Adrenal gland (tissue), 12 donors: ENCODE measurements around the gene C11orf86. TPM values are rescaled to one million over a fixed set of nuclear protein-coding genes. Genes with fewer than 3 reads are reported as not detected.

Experiments
- DNase-seq, 7 donors: peaks; one replicate each; pipeline ENCODE4 v3.0.0-alpha.2; 2019 to 2020
- H3K27ac ChIP-seq, 5 donors: fragments of 200-600 bp; sonication (generic) in 4 of 5; 1 replicate in 3 of 5; 2 replicates in 2 of 5; pipeline versions ENCODE4 v1.5.1 to v1.8.0; 2016 to 2020; ENCODE audit warnings: mild to moderate bottlenecking in 1 of 5
- H3K27me3 ChIP-seq: fragments of 200-600 bp; 2 replicates; pipeline ENCODE4 v1.8.0; 2021
- H3K36me3 ChIP-seq, 2 donors: fragments of 200-600 bp; replicated peaks in 1 of 2; 1 replicate in 1 of 2; 2 replicates in 1 of 2; pipeline versions ENCODE4 v1.5.1 to v1.8.0; 2018 to 2022
- H3K4me1 ChIP-seq, 2 donors: fragments of 200-600 bp; replicated peaks in 1 of 2; 1 replicate in 1 of 2; 2 replicates in 1 of 2; pipeline versions ENCODE4 v1.5.1 to v1.8.0; 2018 to 2021
- H3K4me3 ChIP-seq, 4 donors: fragments of 200-600 bp; sonication (generic) in 3 of 4; one replicate each; pipeline ENCODE4 v1.5.1; 2016 to 2018
- H3K9me3 ChIP-seq, 3 donors: fragments of 200-600 bp; sonication (generic) in 1 of 3; replicated peaks in 1 of 3; 1 replicate in 2 of 3; 2 replicates in 1 of 3; pipeline versions ENCODE4 v1.5.1 to v1.8.0; 2016 to 2021
- CTCF ChIP-seq, 6 experiments: fragments of 450-650 bp in 4 of 6; fragments of 200-600 bp in 2 of 6; sonication (generic) in 1 of 6; IDR thresholded peaks; 1 replicate in 5 of 6; 2 replicates in 1 of 6; pipeline versions ENCODE4 v1.5.1 to v1.8.0; 2016 to 2021; ENCODE audit warnings: antibody characterized with exemption in 6 of 6, mild to moderate bottlenecking in 2 of 6, moderate library complexity in 1 of 6
- POLR2A ChIP-seq, 2 donors: fragments of 450-650 bp; IDR thresholded peaks; one replicate each; pipeline ENCODE4 v1.6.1; 2017; ENCODE audit warnings: antibody characterized with exemption in 2 of 2, mild to moderate bottlenecking in 2 of 2, moderate library complexity in 1 of 2
- WGBS, 4 donors: extraction: QIAGEN DNeasy Blood & Tissue Kit in 2 of 4; methylation state at CpG; one replicate each; pipeline versions ENCODE4 v1.1.5 to v1.1.7; 2013 to 2017; 5-methylcytosine and 5-hydroxymethylcytosine counted together
- intact Hi-C, 2 donors: fragments of 100-400 bp; cut with DNase I; formaldehyde crosslinking; loops; one replicate each; pipeline versions ENCODE4 v1.14.1 to v1.15.0; 2022 to 2023
- polyA plus RNA-seq, 3 donors: library from polyadenylated mRNA; stranded (reverse); fragments of 200-250 nt in 2 of 3; fragments of 350-450 nt in 1 of 3; fragmentation: Illumina TruSeq in 1 of 3; extraction: RNeasy Lipid Tissue Mini Kit (QIAGEN cat#74804) in 1 of 3; gene quantifications; one replicate each; pipeline ENCODE4 v1.2.3, GENCODE V29; 2013 to 2014
- total RNA-seq, 9 donors: library from RNA; depleted of rRNA in 4 of 9; stranded (reverse); fragments of >200 nt in 4 of 9; fragments of 120-200 nt in 1 of 9; fragmentation: NEBNext Ultra II Directional in 1 of 9; extraction: Animal tissue kit (Norgen Biotek cat#: 25700) in 1 of 9; gene quantifications; one replicate each; pipeline versions ENCODE4 v1.1.0 to v1.2.4, GENCODE V29; 2013 to 2023
- donor health status: healthy with polysubstance abuse.
- donor health status: Bipolar disorder and iron deficiency.
- donor health status: DM: yes; HTN: yes; CAD: no.
- donor health status: DM: no; HTN: no; CAD: no.
- donor health status: DM: no; HTN: no; CAD: no.
- donor health status: DM: yes; HTN: yes; CAD: no.

The C11orf86 gene
- total and polyA plus RNA-seq, 12 donors = 0.25 to 29.9 (median 1.00) TPM; not detected in 1

GRCh38 chr11:67016550-67016949 lies 41.4 kb downstream of the C11orf86 start:
- Histone ChIP-seq H3K27ac (no peak overlapping the region), H3K4me3 (no peak overlapping the region), H3K27me3 (no peaks in the 10 kb centered on the region), H3K36me3 (no peaks in the 10 kb centered on the region), H3K9me3 (no peaks in the 10 kb centered on the region), H3K4me1 (no peaks in the 10 kb centered on the region)
- TF ChIP-seq CTCF (IDR thresholded peaks at IDR 0.05) (no peak), POLR2A (IDR thresholded peaks at IDR 0.05) (no peak)
- intact Hi-C loops = no loop called here
- no peak for DNase-seq
- WGBS, 4 donors = 81 to 88% (median 86%) methylated on average over 5 of the region's 5 CpGs

- Histone ChIP-seq H3K27me3 (no peaks in the 10 kb centered on the region), H3K27ac (no peak overlapping the region), H3K9me3 (no peaks in the 10 kb centered on the region), H3K36me3 (no peaks in the 10 kb centered on the region), H3K4me3 (no peak overlapping the region), H3K4me1 (peaks cover 0 to 10% of the 10 kb centered on the region in 2 donors)
- intact Hi-C loops = no loop called here
- DNase-seq = no peak
- WGBS, 4 donors = 84 to 97% (median 90%) methylated on average over 6 of the region's 6 CpGs
- TF ChIP-seq POLR2A (IDR thresholded peaks at IDR 0.05) = no peak
- TF ChIP-seq CTCF (IDR thresholded peaks at IDR 0.05) = no peak
These were observed 45.8 kb downstream of the C11orf86 start for GRCh38 chr11:67020949-67021348.

DNA sequence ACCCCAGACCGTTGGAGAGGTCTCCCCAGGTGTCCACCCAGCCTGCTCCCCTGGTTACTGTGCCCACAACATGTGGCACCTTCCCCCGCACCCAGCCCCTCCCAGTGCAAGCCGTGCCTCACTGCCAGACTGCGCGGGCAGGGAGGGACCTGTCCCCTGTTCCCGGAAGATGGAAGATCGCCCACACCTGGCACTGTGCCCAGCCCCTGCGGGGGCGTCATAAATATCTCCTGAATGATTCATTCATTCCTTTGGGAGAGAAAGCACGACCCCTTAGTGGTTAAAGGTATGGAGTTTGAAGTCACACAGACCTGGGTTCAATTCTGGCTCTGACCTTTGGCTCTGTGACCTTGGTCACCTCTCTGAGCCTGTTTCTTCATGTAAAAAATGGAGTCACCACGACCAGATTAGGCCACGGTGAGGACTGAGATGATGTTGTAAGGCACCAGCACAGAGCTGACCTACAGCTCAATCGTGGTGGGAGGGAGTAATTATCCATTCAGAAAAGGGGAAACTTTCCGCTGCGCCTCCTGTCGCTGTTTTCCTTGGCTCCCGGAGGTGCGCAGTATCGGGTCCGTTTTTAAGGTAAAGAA lies 47.3 kb downstream of the C11orf86 start:
- 11 to 23% (median 18%) methylated on average over 10 to 20 of the region's 20 CpGs for WGBS, 4 donors
- DNase-seq = peak; percentile 47 to 79 (median 56)
- H3K36me3 ChIP-seq = no peaks in the 10 kb centered on the region
- peak overlapping the region in 1 of 5 donors; percentile 20 for H3K27ac ChIP-seq
- H3K9me3 ChIP-seq = no peaks in the 10 kb centered on the region
- TF ChIP-seq CTCF (IDR thresholded peaks at IDR 0.05) (no peak), POLR2A (IDR thresholded peaks at IDR 0.05) (no peak)
- H3K4me1 ChIP-seq = peaks cover 0 to 10% of the 10 kb centered on the region in 2 donors
- H3K27me3 ChIP-seq = no peaks in the 10 kb centered on the region
- H3K4me3 ChIP-seq = peak overlapping the region in 1 of 4 donors; percentile 58
- intact Hi-C loops = no loop called here

DNA sequence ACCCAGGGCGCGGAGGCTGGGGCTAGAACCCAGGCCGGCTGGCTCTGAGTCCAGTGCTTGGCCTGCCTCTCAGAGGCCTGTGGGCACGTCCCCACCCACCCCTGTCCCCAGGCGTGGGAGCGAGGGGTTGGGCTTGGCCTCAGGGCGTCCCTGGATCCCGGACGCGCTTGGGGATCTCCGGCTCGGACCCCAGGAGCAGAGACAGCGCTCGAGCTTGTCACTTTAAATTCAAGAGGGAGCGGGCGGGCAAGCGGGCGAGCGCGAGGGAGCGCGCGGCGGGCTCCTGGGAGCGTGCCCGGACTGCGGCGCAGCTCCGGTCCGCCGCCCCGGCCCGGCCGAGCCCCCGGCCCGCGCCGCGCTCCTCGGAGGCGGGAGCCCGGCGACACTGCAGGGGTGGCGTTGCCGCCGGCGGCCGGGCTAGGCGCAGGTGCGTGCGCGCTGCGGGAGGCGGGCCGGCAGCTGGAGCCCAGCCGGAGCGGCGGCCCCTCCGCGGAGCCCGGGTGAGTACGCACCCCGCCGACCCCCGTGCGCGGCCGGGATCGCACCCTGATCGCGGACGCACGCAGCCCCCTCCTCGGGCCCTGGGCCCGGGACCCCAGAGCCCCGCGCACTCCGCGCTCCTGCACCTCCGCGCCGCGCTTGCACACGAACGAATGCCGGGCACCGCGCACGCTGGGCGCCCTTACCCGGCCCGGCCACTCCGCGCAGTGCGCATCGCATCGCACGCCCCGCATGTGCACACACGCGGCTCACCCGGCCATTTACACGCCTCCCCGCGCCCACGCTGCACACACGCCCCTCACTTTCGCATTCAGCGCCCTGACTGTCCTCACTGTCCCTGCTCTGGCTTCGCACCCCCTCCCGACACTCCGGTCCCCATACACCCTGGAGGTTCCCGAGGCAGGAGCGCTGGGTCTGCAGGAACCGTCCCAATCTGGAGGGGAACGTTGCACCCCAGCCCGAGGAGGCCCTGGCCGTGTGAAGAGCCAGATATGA lies 48.2 kb downstream of the C11orf86 start, which contains the start of gene SYT12:
SYT12 (plus strand) TSS at position 174 of the 996 bp plus-strand sequence. CDS start 7,011 bp downstream, outside the sequence.
- H3K27ac ChIP-seq = peak within 1 kb of the TSS in 1 of 5 donors; percentile 20
- WGBS, 4 donors = 2 to 5% (median 3%) methylated on average over 11 to 113 of the region's 118 CpGs
- H3K27me3 ChIP-seq = no peaks in the 10 kb centered on the region
- H3K36me3 ChIP-seq = no peaks in the 10 kb centered on the region
- H3K9me3 ChIP-seq = no peaks in the 10 kb centered on the region
- H3K4me3 ChIP-seq = peak within 1 kb of the TSS in 1 of 4 donors; percentile 58
- intact Hi-C loops = no loop called here
- peaks cover 0 to 10% of the 10 kb centered on the region in 2 donors for H3K4me1 ChIP-seq
- peak in 2 of 7 donors; percentile 31 to 36 for DNase-seq
- peak in 1 of 2 donors; percentile 17 for TF ChIP-seq POLR2A (IDR thresholded peaks at IDR 0.05)
- TF ChIP-seq CTCF (IDR thresholded peaks at IDR 0.05) = no peak
